ENCODE measurements around the gene NGFR.

The NGFR gene

DNA sequence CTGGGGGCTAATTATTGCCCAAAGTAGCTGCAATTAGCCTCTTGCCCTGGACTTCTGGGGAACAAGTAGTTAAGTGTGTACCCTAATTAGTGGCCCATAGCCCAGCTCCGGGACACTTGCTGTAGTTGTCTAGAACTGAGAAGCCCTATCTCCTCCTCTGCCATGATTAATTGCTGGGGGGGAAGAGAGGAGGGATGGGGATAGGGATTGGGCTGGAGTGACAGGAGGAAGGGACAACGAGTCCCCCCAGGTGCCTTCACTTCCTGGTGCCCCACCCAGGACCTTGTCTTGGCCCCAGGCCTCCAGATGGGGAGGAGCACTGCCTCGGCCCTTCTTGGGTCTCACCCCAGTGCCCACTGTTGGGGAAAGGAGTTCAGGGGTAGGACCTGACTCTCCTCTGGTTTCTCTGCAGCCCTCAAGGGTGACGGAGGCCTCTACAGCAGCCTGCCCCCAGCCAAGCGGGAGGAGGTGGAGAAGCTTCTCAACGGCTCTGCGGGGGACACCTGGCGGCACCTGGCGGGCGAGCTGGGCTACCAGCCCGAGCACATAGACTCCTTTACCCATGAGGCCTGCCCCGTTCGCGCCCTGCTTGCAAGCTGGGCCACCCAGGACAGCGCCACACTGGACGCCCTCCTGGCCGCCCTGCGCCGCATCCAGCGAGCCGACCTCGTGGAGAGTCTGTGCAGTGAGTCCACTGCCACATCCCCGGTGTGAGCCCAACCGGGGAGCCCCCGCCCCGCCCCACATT lies 17.4 kb downstream of the NGFR start:
- no peak for TF ChIP-seq CTCF (conservative IDR thresholded peaks at IDR 0.05; ENCODE audit: low read depth, low read length)
- Histone ChIP-seq H3K79me2 (ENCODE audit: insufficient read depth, low read depth) (no peaks in the 10 kb centered on the region), H2AFZ (ENCODE audit: low read depth) (no peak overlapping the region), H3K4me3 (IDR thresholded peaks at IDR 0.05; ENCODE audit: insufficient read depth, low read depth, low read length) (no peak overlapping the region), H3K4me2 (no peak overlapping the region), H3K4me1 (ENCODE audit: low read depth, poor library complexity, severe bottlenecking) (peaks cover 20% of the 10 kb centered on the region), H3K9ac (no peak overlapping the region), H4K20me1 (ENCODE audit: insufficient read depth) (no peaks in the 10 kb centered on the region), H3K27ac (no peak overlapping the region), H3K36me3 (ENCODE audit: insufficient read depth) (no peaks in the 10 kb centered on the region), H3K27me3 (ENCODE audit: insufficient read depth, low read depth) (peaks cover 67% of the 10 kb centered on the region)

- Histone ChIP-seq H3K79me2 (ENCODE audit: insufficient read depth, low read depth) (no peaks in the 10 kb centered on the region), H3K36me3 (ENCODE audit: insufficient read depth) (no peaks in the 10 kb centered on the region), H3K27ac (no peak overlapping the region), H3K9ac (no peak overlapping the region), H3K4me3 (IDR thresholded peaks at IDR 0.05; ENCODE audit: insufficient read depth, low read depth, low read length) (no peak overlapping the region), H2AFZ (ENCODE audit: low read depth) (no peak overlapping the region), H3K4me1 (ENCODE audit: low read depth, poor library complexity, severe bottlenecking) (peaks cover 20% of the 10 kb centered on the region), H3K27me3 (ENCODE audit: insufficient read depth, low read depth) (peaks cover 64% of the 10 kb centered on the region), H4K20me1 (ENCODE audit: insufficient read depth) (no peaks in the 10 kb centered on the region), H3K4me2 (no peak overlapping the region)
- TF ChIP-seq CTCF (conservative IDR thresholded peaks at IDR 0.05; ENCODE audit: low read depth, low read length), result no peak
Observed at GRCh38 chr17:49513044-49513395, 17.9 kb downstream of the NGFR start.

- no peak overlapping the region for H2AFZ ChIP-seq (ENCODE audit: low read depth)
- H3K4me3 ChIP-seq (IDR thresholded peaks at IDR 0.05; ENCODE audit: insufficient read depth, low read depth, low read length), result no peak overlapping the region
- no peak overlapping the region for H3K27ac ChIP-seq
- H3K4me2 ChIP-seq, result no peak overlapping the region
- TF ChIP-seq CTCF (conservative IDR thresholded peaks at IDR 0.05; ENCODE audit: low read depth, low read length), result no peak
- H3K9ac ChIP-seq, result no peak overlapping the region
- H3K79me2 ChIP-seq (ENCODE audit: insufficient read depth, low read depth), result no peaks in the 10 kb centered on the region
- H3K4me1 ChIP-seq (ENCODE audit: low read depth, poor library complexity, severe bottlenecking), result peaks cover 20% of the 10 kb centered on the region
- no peaks in the 10 kb centered on the region for H3K36me3 ChIP-seq (ENCODE audit: insufficient read depth)
- peaks cover 64% of the 10 kb centered on the region for H3K27me3 ChIP-seq (ENCODE audit: insufficient read depth, low read depth)
- H4K20me1 ChIP-seq (ENCODE audit: insufficient read depth), result no peaks in the 10 kb centered on the region
Observed at GRCh38 chr17:49513641-49514040, 18.5 kb downstream of the NGFR start.

DNA sequence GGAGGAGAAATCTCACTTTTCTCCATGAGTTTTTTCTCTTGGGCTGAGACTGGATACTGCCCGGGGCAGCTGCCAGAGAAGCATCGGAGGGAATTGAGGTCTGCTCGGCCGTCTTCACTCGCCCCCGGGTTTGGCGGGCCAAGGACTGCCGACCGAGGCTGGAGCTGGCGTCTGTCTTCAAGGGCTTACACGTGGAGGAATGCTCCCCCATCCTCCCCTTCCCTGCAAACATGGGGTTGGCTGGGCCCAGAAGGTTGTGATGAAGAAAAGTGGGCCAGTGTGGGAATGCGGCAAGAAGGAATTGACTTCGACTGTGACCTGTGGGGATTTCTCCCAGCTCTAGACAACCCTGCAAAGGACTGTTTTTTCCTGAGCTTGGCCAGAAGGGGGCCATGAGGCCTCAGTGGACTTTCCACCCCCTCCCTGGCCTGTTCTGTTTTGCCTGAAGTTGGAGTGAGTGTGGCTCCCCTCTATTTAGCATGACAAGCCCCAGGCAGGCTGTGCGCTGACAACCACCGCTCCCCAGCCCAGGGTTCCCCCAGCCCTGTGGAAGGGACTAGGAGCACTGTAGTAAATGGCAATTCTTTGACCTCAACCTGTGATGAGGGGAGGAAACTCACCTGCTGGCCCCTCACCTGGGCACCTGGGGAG lies 19.1 kb downstream of the NGFR start:
- peaks cover 63% of the 10 kb centered on the region for H3K27me3 ChIP-seq (ENCODE audit: insufficient read depth, low read depth)
- no peaks in the 10 kb centered on the region for H4K20me1 ChIP-seq (ENCODE audit: insufficient read depth)
- no peaks in the 10 kb centered on the region for H3K79me2 ChIP-seq (ENCODE audit: insufficient read depth, low read depth)
- H3K9ac ChIP-seq, result no peak overlapping the region
- H2AFZ ChIP-seq (ENCODE audit: low read depth), result no peak overlapping the region
- H3K27ac ChIP-seq, result no peak overlapping the region
- no peak overlapping the region for H3K4me3 ChIP-seq (IDR thresholded peaks at IDR 0.05; ENCODE audit: insufficient read depth, low read depth, low read length)
- no peaks in the 10 kb centered on the region for H3K36me3 ChIP-seq (ENCODE audit: insufficient read depth)
- no peak for TF ChIP-seq CTCF (conservative IDR thresholded peaks at IDR 0.05; ENCODE audit: low read depth, low read length)
- peaks cover 20% of the 10 kb centered on the region for H3K4me1 ChIP-seq (ENCODE audit: low read depth, poor library complexity, severe bottlenecking)
- no peak overlapping the region for H3K4me2 ChIP-seq

All from KMS-11 (cell line).